OCI-M1 (cell line): ENCODE measurements around the gene COG3.

Experiments used
- DNase-seq: peaks from one replicate; lab custom pipeline; 2025; lab: John Stamatoyannopoulos, UW

COG3 gene

DNA sequence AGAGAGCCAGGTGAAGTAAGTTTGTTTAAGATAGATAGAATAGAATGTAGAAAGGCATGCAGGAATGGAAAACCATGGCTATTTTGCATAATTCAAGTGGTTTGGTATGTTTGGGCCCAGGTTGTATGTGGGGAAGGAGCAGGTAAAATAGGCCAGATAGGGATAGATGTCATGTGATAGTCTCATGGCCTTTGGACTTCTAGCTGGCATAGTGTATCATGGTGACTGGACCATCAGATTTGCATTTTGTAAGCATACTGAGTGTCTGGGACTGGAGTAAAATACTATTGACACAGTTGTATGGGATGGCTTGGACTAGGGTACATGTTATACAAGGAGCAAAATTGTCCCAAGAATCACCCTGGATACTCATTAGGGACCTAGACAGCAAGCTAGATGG, 38.9 kb downstream of the COG3 start:
- no peak for DNase-seq

DNA sequence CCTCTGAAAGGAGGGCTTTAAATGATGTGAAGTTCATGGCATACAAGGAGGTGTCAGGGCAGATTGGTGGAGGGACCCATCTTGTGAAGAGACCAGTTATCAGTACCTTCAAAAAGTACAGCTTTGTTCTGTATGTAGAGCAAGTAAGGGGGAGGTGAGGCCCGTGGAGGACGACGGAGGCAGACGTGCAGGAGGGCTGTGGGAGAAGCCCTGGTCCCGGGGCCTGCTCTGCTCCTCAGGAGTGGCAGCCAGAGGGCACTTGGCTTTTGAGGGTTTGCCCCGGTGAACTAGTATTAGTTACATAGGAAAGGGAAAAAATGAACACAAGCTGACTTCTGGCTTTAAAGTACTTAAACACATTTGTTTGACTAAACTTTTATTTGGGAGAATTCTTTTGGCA, 42.1 kb downstream of the COG3 start:
- no peak for DNase-seq

- DNase-seq, result no peak
Measured at GRCh38 chr13:45508776-45509175, 44.0 kb downstream of the COG3 start.

DNA sequence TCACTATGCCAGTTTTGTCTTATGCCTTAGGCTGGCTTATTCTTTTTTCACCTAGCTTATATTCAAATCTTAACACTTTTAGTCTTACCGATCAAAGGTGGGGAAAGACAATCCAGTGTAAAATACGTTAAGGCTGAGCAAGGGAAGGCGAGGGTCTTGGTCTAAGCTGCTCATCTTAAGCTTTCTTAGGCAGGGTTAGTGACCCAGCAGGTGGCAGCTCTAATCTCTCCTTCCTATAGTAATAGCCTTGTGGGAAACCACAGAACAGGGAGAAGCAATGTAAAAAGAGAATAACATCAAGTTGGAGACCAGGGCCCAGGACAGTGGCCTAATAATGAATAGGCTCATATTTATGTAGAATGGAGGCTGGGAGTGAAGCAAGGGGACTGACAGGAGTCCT, 45.9 kb downstream of the COG3 start:
- DNase-seq, result peak; percentile 19

GRCh38 chr13:45511310-45512097, 46.8 kb downstream of the COG3 start:
- DNase-seq, result peak; percentile 80

DNA sequence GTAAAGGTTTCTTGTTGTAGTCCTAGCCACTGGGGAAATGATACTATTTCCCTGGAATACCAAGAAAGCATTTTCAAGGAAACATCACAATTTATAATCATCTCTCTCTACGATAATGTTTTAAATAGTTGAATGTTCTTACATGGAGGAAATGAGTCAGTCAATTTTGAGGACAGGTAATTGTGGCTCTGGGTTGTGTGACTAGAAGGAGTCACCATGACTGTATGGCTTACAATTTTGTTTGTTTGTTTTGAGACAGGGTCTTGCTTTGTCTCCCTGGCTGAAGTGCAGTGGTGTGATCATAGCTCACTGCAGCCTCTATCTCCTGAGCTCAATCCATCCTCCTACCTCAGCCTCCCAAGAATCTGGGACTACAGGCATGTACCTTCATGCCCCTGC, 47.4 kb downstream of the COG3 start:
- DNase-seq, result no peak

GRCh38 chr13:45516757-45517156, 52.0 kb downstream of the COG3 start:
- DNase-seq, result no peak

GRCh38 chr13:45518525-45519245, 53.9 kb downstream of the COG3 start:
- no peak for DNase-seq

GRCh38 chr13:45519493-45519892, 54.8 kb downstream of the COG3 start:
- DNase-seq, result no peak

DNA sequence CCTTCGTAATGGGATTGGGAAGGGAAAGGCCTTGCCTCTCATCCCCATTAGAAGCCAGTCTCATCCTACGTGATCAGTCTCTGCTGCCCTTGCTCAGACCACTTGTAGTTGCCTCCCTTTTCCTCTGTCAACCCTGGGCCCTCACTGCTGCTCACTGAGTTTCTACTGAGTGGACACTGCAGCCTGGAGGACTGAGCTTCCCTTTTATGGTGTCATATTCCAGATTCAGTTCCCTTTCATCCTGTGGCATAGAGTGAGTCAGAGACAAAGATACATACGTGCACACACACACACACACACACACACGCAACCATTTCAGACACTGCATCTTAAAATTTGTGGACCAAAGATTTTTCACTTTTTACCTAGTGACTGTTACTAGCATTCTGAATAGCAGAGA, 56.6 kb downstream of the COG3 start:
- no peak for DNase-seq

GRCh38 chr13:45522571-45522970, 57.8 kb downstream of the COG3 start:
- no peak for DNase-seq

DNA sequence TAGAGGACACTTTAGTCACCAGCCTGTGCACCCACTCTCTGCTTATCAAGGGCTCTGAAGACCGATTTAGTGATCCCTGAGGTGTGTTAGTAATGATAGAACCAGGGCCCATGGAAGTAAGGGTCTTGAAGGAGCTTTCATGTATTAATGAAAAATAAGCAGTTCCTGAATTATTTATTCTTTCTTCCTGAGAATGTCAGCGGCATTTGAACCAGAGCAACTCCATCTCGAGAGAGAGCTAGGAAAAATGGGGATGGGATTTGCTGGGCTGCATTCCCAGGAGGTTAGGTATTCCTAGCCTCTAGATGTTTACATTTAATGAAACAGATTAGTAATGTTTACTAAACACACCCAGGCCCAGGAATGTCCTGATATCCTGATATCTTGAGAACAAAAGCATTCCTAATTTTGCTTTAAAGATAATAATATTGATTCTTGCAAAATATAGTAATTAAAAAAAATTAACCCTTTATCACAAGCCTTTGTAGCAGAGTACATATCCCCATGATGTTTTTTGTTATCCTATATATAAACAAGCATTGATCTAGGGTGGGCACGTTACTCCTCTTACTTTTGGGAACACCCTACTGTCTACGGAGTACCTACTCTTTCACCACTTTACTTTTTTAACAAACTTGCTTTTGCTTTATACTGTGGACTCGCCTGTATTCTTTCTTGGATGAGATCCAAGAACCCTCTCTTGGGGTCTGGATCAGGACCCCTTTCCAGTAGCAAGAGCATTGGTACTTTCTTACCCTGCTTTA, 63.1 kb downstream of the COG3 start:
- DNase-seq, result no peak

GRCh38 chr13:45529758-45530157, 65.0 kb downstream of the COG3 start:
- no peak for DNase-seq

DNA sequence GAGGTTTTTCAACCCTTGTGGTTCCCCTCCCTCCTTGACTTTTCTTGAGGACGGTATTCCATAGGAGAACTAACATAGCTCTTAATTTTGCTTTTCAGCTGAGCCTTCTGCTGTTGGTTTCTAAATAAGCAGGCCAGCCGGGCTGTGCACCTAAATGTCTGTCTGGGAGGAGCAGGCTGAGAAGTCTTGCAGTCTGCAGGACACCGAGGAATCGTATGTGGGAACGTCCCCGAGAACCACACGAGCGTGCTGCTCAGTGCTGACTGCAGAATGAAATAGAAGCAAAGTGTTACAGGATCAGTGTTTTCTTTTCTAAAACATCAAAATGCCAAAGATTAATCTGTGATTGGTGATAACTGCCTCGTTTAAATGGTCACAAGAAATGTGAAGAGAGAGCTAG, 69.9 kb downstream of the COG3 start:
- no peak for DNase-seq

DNA sequence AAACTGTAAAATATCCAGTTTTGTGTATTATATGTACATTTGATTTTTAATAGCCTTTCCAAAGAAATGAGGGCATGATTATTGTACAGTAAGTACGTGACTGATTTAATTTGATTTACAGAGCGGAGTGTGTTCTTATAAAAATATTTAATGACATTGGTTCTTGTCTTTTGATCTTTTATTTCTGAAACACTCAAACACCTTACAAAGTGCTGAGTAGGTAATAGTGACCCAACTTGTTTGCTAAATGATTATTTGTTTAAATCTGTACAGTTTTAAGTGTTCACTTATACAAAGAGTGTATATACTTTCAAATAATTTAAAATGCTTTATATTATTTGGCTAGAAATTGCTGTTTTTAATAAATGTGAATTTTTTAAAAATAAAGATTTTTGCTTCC, 71.5 kb downstream of the COG3 start:
- DNase-seq, result no peak

- no peak for DNase-seq
Measured at GRCh38 chr13:45537516-45537915, 72.8 kb downstream of the COG3 start.

DNA sequence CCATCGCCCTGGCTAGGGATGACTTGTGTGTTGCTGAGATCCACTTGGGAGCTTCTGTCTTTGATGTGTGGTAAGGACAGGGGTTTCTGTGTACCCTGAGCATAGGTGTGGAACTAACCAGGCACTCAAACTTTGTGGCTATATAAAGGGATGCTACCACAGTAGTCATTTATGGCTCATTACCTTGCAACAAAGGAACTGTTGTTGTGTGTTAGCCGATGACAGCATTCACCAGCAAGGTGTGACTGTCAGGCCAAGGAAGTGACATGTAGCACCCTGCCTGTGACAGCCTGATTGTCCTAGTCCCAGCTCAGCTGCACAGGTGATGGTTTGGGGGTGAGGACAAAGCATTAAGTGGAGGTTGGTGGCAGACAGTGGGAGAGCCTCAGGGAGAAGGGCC, 73.6 kb downstream of the COG3 start:
- DNase-seq, result no peak

DNA sequence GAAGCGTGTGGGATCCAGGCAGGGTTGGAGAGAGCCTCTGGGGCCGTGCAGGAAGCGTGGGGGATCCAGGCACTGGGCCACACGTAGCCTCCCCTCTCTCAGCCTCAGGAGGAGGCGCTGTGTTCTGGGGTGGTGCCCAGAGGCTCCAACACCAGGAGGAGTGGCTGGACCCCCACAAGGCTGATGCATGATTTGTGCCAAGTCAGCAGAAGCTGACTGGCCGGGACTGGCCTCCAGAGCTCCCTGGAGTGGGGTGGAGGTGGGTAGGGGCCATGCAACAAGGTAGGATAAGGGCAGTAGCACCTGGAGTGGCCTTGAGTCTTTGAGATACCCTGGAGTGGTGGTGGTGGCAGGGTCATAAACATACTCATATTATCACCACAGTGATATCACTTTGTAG, 75.5 kb downstream of the COG3 start:
- no peak for DNase-seq

GRCh38 chr13:45540864-45541263, 76.1 kb downstream of the COG3 start:
- DNase-seq, result no peak

- no peak for DNase-seq
Measured at GRCh38 chr13:45541806-45542205, 77.1 kb downstream of the COG3 start.

GRCh38 chr13:45542391-45542790, 77.7 kb downstream of the COG3 start:
- no peak for DNase-seq

DNA sequence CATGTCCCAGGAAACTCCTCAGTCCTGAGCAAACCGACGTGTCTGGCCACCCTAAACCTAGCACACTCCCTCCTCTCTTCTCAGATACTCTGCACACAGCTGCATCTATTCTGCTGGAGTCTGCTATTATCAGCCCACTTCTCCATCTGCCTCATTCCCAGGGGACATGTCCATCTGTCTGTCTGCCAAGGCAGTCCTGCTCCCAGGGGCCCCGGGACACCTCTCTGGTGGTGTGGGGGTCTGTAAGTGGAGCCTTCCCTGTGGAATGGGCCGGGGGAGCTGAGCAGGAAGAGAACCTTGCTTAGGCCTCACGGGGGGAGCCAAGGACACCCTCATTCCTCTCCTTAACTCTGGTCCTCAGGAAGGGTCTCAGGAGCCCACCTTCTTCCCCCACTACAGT, 78.1 kb downstream of the COG3 start:
- no peak for DNase-seq

GRCh38 chr13:45544520-45544919, 79.8 kb downstream of the COG3 start:
- no peak for DNase-seq
